GM21786 (cell line): ENCODE results near the gene KRTAP26-1.

Source experiments
- ATAC-seq: cut with Tn5 transposase; IDR thresholded peaks from one replicate; pipeline ENCODE4 v1.9.1; 2021; ENCODE audit not compliant: unreplicated experiment

KRTAP26-1 gene, protein sequence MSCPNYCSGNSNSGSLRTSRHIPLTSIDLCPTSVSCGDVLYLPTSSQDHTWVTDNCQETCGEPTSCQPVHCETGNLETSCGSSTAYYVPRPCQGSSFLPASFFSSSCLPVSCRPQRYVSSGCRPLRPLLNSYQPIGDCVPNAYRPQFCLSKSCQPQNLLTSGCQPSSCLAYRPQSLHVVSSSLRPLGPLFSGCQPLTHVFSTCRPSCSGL

DNA sequence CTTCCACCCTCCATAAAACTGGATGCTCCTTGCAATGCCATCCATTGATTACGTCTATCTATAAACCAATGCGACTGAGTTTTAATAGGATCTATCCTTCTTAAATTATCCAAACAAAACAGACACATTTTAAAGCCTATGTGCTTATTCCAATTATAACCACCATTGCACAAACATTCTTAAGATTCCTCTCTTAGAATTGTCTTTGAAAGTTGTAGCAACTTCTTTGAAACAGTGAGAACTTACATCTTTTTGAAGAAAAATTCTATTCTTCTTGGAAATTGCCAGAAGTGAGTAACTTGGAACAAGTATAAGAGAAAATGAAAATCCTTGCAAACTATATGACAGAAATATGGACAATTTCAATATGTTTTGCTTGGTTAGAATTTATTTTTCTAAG is at the start of gene KRTAP26-1:
Gene KRTAP26-1 (minus strand): TSS at position 101 of the 400 bp plus-strand sequence. CDS start 280 bp downstream, outside the sequence.
- ATAC-seq: no peak

DNA sequence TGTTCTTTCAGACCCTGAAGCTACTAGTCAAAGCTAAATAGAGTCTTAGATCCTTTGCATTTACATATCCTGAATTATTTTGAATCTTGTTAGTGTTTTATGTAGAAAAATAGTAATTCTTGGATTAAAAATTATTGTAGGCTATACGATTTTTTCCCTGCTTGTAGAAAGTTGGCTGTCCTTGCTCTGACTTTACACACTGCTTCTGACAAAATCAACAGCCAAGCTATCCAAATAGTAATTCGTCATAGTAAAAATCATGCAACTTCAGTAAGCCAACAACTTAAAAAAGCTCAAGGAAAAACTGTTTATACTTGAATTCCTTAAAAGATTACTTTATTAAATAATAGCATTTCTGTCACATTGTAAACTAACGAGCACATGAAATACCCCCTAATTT is 35.8 kb upstream of the KRTAP26-1 start:
- ATAC-seq: no peak

DNA sequence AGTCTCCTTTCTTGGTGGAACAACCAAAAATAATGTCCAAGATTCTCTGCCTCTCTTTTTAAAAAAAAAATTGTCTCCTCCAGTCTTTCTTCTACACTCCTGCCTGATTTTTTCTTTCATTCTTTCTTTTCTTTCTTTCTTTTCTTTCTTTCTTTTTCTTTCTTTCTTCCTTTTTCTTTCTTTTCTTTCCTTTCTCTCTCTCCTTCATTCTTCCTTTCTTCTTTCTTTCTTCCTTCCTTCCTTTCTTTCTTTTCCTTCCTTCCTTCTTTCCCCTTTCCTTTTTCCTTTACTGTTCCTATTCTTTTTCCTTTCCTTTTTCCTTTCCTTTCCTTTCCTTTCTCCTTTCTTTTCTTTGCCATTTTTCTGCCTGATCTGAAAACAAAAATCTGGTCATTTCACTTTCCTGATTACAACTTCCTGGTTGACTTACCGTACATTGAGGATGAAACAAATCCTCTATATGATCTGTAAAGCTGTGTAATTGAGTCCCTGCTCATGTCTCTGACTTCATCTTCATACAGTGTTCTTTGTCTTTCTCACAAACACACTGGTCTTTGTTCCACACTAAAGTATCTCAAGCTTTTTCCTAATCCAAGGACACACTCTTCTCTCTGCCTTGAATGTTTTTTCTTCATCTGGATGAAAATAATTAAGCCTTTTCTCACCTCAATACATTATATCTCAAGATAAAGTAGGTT is 34.3 kb upstream of the KRTAP26-1 start:
- ATAC-seq: no peak

DNA sequence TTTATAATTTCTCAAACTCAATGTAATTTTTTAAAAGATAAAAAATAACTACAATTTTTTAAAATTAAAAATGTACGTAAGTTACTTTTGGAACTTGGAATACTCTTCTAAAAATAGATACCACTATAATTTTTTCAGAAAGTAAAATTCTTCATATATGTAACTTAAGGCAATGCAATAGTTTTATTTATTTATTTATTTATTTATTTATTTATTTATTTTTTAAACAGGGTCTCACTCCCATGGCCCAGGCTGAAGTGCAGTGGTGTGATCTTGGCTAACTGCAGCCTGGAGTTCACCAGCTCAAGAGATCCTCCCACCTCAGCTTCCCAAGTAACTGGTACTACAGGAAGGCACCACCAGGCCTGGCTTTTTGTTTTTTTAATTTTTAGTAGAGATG is 31.4 kb upstream of the KRTAP26-1 start:
- ATAC-seq: no peak

DNA sequence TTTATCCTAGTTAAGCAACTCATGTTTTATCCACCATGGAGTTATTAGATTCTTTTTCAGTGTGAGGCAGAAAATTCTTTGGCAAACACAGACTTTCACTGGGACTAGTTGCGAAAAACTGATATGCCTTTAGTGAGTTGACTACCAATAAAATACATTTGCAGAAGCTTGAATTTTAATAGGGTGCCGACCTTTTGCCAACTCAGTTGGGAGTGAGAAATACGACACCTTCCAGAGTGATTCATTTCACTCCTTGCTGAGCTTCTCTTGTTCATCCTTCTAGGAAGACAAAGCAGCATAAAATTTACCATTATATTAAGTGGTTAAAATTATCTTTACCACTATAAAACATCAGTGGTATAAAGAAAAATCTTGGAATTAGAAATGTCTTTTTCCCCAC is 29.5 kb upstream of the KRTAP26-1 start:
- no peak for ATAC-seq

DNA sequence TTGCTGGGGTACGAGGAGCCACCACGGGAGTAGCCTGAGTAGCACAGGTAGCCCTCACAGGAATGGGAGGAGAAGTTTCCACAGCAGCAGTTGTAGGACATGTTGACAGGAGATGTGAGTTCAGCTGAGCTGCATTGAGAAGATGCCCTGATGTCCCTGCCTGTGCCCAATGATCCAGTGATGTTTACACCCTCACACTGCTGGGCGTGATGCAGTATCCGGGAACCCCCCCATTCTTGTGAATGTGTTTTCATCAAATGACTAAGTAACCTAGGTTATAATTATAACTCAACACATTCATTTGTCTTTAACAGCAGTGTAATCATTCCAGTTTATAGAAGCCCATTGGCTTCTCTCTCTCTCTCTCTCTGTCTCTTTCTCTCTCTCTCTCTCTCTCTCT is 28.4 kb upstream of the KRTAP26-1 start, which contains the start of gene KRTAP23-1:
Gene KRTAP23-1 (minus strand): TSS at position 101 of the 400 bp plus-strand sequence. CDS start 0 bp downstream, at position 101.
- ATAC-seq: no peak

DNA sequence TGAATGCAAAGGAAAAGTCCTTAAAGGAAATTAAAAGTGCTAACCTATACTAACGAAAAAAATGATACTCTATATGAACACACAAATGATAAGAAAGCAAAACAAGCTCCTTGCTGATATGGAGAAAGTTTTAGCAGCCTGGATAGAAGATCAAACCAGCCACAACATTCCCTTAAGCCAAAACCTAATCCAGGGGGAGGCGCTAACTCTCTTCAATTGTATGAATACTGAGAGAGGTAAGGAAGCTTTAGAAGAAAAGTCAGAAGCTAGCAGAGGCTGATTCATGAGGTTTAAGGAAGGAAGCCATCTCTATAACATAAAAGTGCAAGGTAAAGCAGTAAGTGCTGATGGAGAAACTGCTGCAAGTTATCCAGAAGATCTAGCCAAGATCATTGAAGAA is 24.9 kb upstream of the KRTAP26-1 start:
- ATAC-seq: no peak

DNA sequence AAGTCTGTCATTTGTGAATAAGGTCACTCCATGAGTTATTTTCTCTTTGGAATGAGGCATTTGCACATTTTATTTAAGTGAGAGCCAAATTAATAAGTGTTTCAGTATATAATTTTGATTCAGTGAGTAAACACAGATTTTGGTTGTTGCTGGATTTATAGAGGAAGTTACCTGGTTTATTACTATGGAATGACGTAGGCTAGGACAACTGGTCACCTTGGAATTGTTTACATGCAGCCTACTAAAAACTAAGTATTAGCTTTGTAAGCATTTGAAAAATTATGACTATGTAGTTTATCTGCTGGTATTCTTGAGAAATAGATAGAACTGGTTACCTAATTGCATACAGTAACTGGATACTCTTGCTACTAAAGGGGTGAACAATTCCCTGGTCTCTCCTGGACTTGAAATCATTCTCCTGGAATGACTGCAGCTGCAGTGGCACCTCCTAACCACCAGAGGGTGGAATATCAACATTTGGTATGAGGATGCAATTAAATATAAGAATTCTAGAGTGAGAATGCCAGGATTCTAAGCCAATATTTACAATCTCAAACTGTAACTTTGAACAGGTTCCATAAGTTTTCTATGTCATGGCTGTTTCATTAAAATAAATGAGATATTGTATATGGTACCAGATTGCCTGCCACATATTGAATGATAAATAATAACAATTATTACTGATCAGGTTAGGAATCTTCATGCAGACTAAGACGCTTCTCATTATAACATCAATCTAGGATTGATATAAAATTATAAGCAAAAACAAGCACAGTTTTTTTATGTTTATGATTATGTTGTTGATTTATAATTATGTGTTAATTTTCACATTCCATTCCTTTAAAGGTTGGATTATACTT is 20.8 kb upstream of the KRTAP26-1 start:
- ATAC-seq: no peak

DNA sequence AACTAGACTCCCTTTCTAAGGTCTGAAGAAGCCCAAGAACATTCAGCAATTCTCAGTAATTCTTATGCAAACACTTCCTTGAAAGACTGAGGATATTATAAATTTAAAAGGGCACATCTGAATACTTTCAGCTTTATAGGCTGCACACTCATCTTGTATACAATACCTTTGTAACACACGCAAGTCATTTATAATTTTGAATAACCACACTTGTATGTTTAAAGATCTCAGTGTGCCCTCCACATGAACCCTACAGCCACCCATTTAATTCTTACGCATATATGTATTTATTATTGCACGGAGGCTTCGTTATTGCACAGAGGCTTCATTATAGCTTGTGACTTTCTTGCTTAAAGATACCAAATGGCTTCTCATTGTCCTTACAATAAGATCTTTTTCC is 18.6 kb upstream of the KRTAP26-1 start:
- no peak for ATAC-seq

DNA sequence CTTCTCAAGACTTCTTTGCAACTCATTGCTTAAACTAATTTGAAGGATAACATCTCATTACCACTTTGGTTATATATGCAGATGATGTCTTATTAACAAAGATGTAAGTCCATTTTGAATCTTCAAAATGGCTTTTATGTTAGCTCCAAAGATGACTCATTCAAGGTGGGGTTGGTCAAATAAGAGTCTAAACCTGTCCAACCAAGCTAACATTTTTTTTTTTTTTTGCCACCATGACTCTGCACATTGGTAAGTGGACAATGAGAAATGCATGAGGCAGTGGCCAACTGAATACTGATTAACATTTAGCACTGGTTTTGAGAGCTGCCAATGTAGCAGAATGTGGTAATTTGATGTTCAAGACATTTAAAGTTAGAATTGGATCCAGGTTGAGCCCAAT is 17.7 kb upstream of the KRTAP26-1 start:
- ATAC-seq: no peak

DNA sequence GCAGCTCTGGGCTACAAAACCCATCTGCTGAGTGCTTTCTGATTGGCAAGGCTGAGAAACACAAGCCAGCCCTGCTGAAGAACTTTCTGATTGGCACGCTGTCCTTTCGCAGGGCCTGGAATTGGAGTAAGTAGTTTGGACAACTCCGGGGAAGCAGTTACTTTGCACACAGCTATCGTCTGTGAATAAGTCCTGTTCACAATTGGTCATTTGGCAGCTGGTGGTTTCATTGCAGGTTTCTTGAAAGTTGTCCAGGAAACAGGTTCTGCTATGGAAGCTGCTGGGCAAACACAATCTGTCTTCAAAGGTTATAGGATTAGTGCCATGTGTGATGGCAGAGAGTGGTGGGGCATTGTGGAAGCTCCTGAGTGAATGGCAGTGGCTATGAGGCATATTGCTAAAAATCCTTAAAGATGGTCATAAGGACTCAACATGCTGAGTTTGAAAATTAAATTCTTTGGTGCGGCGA is 17.2 kb upstream of the KRTAP26-1 start, which contains the start of gene KRTAP27-1:
Gene KRTAP27-1 (minus strand): TSS at position 419 of the 469 bp plus-strand sequence. CDS start 26 bp downstream, at position 393.
- ATAC-seq: no peak

DNA sequence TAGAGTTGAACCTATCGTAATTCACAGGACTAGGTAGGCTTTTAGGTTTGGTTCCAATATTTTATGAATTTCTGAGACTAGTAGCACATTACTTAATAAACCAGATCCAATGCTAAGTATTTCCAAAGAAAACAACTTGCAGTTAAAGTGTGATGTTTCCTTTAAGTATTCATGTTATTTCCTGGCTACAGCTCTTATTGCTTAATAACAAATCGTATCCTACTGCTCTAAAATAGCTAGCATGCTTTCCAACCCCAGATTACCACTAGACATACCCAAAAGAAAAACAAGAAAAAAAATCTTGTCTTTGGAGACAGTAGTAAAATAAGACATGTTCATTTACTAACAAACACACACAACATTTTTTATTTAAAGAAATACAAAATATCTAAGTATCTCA is 16.5 kb upstream of the KRTAP26-1 start:
- no peak for ATAC-seq

DNA sequence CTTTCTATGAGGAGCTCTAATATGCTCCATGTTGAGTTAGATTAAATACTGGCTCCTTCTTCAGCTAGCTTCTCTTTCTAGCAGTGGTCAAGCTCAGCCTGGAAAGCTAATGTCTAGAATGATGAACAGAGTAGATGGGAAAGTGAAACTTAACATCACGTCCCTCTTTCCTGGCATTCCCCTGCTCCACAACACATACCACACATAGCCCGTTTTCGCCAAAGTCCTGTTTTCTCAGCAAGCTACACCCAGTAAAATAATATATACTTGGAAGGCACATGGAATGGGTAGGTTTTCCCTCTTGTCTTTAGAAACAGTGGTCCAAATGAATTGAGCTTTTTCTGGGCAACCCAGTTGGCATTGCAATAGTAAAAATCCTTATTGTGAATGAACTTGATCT is 13.6 kb upstream of the KRTAP26-1 start:
- no peak for ATAC-seq

DNA sequence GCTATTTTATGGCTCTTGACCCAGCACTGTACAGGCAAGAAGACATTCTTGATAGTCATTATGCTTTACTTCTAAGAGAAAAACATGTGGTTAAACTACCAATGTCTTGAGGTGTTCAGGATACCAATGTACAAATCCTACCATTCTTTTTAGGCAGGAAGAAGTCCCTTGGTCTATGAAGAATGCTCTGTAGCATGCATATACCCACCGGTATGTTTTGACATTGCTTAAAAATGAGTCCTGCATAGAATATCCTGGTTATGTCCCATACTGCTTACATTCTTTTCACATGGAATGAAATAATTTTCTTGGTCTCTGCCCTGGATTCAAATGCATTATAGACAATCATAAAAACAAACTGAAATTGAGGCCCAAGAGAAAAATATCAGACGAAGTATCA is 12.6 kb upstream of the KRTAP26-1 start:
- ATAC-seq: no peak

DNA sequence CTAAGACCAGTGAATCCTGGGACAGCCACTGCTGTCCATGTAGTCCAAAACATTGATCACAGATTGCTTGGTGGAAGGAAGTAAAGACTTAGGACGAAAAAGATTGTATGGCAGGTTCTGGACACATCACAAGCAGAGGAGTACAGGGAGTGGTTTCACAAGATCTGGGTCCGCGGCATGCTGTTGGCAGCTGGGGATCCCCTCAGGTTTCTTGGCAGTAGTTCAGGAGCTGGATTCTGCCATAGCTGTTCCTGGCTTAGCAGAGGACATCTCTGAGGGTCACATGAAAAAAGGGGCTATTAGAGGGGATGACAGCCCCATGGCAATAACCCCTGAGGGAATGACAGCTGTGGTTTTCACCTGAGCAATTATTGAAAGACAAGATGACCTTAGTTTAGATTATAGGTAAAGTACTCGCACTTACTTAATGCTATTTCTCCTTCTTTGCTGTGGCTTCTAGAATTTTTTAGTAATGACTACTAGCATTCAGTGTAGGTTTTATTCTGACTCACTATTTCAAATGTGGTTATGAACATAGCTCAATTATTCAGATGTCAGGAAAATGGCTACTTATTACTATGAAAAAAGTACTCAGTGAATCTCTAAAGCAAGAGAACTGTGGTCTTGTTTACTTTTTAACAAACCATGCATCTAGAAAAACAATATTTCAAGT is 9.2 kb upstream of the KRTAP26-1 start:
- ATAC-seq: no peak

DNA sequence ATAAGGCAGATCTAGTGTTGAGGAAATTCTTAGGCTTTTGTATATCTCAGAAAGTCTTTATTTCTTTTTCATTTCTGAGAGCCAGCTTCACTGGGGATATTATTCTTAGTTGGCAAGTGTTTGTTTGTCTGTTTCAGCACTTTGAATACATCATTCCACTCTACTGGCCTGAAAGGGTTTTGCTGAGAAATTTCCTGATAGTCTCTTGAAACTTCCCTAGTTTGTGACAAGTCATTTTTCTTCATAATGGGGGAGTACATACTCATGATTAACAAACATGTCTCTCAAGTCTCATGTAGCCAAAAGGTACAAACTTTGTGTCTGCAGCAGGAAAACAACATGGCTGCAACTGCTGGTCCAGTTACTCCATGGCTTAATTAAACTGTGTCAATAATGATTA is 6.3 kb upstream of the KRTAP26-1 start:
- no peak for ATAC-seq

DNA sequence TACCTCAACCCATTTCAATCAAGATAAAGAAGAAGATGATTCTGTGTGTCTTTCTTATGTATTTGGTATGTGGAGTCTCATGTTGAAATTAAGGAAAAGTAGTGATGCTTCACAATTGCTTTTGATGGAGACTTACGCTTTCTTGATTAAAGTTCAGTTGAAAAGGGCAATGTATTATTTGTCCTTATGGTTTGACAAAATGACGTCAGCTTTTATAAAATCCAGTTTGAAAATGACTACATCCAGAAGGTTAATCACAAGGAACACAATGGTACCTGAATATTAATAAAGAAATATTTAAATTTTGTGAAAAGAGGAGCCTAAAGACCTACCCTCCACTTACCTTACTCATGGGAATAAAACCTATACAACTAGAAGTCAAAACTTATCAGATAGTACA is 4.4 kb downstream of the KRTAP26-1 start:
- no peak for ATAC-seq

DNA sequence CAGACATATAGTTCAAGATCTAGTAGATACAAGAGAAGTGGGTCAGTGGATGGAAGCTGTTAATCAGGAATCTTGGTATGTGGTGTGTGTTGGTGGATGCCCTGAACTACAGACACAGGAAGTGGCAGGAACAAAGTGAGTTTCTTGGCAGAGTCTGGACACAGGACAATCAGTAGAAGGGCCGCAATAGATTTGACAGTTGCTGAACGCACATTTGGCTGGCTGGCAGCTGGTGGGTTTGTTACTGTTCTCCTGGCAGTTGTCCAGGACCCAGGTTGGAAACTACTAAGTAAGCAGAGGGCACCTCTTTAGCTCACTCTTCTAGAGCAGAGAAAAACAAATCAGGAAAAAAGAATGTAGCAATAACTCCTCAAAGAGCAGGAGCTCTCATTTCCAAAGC is 13.2 kb downstream of the KRTAP26-1 start:
- ATAC-seq: no peak

DNA sequence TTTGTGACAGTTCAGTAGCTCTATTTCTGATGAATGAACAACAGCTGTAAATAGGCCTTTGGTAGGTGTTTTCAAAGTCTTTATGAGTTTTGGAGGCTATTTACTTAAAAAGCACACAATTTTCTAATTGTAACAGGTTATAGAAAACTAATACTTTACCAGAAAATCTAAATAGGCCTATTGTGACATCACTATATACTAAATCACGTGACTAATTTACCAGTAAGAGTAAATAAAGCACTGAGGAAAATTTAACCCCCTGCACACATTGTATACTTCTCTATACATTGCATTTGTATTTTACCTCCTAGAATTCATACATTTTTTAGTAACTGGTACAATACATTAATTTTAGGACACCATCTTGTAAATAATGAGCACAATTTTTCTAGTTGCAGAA is 15.0 kb downstream of the KRTAP26-1 start:
- ATAC-seq: no peak

DNA sequence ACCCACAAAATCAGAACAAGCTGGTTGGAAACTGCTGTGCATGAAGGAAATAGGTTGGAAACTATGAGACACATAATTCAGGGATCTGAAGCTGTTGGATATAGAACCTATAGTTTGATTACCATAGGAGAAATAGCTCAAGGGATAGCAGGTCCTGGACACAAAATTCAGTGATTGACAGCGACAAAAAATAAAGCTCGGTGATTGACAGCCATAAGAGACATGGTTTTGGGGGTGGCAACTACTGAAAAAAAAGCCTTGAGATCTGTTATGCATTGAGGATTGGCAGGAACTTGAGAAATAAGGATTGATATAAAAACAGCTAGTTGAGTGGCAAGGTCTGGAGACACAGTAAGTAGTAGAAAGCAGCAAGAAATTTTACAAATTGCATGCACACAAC is 30.9 kb downstream of the KRTAP26-1 start, which contains the start of gene KRTAP25-1:
Gene KRTAP25-1 (minus strand): TSS at position 300 of the 400 bp plus-strand sequence. CDS start 24 bp downstream, at position 276.
- ATAC-seq: no peak

DNA sequence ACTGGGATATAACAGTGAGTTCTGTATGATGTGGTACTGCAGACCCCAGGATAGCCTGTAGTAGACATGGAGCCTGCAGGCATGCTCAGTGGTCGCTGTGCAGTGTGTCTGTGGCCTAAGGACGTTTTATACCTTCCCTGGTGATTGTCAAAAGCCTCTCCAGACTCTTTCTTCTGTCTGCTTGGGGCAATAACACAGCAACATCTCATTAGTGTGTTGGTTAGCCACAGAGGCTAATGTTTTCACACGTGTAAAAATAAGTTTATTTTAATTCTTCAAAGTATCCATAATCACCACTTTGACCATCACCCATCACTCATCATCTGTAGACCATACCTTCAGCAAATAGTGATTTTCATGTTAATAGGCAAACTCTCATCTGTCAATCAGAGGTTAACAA is 37.3 kb downstream of the KRTAP26-1 start, which contains the start of gene KRTAP24-1:
Gene KRTAP24-1 (minus strand): TSS at position 101 of the 400 bp plus-strand sequence. CDS start 18 bp downstream, at position 83.
- ATAC-seq: no peak
